NCI-H2107 treated with DMSO at 0.1 percent for 48 hours (cell line): Measurements from ENCODE around the gene FYCO1.
"Not testable (repeated sequence)": the region's sequence is repeated elsewhere in the genome, so short reads cannot be mapped to it uniquely, and the experiment has no call there.

Experiments
- DNase-seq: peaks from one replicate; lab custom pipeline; 2025; ENCODE audit not compliant: unreplicated experiment; lab: John Stamatoyannopoulos, UW

The FYCO1 gene

DNA sequence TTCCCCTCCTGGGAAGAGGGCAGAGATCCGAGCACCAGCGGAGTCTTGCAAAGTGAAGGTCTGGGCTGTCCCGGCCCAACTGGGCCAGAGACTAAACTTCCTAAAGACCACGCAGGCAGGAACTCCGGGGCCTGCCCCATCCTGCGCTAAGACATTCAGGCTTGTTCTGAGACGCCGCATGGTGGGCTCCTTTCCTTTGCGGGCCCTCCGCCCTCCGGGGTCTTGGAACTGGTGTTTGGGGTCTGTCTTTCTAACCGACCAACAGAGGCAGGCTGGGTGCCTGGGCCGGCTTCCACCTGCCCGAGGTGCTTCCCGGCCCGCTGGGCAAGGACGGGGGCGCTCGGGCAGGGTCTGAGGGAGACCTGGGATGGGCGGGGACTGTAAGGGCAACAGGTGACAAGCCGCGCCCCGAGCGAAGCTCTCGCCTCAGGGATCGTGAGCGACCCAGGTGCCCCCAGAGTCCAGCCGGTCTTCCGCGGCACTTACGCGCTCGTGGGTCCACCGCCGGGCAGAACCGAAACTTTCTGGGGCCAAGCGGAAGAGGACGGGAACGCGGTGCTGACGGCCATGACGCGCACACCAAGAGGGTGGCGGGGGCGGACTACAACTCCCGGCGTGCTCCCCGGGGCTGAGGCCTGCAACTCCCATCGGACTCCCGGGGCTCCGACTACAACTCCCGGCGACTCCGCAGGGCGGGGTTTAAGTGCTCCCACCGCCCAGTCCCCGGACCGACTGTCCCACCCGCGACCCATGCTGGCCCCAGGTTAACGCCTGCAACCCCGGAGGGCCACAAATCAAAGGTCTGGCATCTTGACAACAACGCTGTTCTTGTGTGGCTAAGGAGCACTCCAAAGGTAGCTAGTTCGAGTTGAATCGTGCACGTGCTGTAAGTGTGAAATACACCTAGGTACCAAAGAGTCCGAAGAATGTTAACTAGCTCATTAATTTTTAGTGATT lies at the start of gene FYCO1:
FYCO1 (minus strand) TSS at position 589 of the 957 bp plus-strand sequence. CDS start 10,914 bp downstream, outside the sequence.
- no peak for DNase-seq

DNA sequence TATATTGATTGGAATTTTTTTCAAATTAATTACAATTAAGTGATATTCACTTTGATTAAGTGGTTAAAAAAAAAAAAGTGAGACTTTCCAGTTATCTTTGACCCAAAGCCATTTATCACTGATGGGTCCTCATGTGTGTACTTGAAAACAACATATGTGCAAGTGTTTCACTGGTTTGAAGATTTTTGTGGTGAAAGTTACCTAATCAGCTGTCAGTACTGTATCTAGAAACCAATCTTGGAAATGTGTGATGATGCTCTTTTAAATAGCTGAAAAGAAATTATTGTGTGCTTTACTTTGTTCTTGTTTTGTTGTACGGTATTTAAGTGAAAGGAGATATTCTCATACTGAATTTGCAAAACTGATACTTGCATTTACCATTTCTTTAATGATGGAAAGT lies 43.3 kb upstream of the FYCO1 start:
- no peak for DNase-seq

DNA sequence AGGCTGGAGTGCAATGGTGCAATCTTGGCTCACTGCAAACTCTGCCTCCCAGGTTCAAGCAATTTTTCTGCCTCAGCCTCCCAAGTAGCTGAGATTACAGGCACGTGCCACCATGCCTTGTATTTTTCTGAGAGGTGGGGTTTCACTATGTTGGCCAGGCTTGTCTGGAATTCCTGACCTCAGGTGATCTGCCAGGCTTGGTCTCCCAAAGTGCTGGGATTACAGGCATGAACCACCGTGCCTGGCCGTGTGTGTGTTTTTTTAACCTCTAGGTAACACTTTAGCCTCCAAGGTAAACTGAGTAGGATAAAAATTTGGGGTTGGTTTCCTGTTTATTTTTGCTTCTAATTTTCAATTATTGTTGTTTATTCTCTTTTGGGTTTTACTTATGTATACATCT lies 42.4 kb upstream of the FYCO1 start:
- not testable (repeated sequence) for DNase-seq

DNA sequence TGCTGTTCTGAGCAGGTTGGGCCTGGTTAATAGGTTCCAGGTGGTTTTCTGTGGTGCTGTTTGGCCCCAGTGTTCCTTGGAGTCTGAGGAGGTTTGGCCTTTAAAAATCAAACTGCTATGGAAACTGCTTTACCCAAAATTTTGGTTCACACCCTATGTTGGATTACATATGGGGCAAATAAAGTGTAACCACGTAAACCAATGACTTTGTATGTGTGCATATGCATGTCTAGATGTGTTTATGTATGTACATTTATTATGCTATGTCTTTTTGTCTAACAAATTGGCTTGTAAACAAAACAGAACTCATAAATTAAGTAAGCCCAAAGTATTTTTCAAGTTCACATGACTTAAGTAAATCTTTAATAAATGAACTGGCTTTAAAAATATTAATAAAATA lies 40.6 kb upstream of the FYCO1 start:
- DNase-seq, result no peak

DNA sequence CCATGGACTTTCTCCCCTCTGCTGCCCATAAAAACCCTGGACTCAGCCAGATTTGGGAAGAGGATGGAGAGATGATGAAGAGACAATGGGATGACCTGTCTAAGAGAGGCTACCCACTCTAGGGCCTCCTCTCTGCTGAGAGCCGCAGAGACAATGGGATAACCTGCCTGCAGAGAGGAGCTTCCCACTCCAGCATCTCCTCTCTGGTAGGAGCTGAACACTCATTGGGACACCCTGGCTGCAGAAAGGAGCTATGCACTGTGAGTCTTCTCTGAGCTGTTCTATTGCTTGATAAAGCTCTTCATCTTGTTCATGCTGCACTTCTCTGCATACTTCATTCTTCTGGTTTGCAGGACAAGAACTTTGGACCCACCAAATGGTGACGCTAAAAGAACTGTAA lies 36.1 kb upstream of the FYCO1 start:
- DNase-seq, result no peak

DNA sequence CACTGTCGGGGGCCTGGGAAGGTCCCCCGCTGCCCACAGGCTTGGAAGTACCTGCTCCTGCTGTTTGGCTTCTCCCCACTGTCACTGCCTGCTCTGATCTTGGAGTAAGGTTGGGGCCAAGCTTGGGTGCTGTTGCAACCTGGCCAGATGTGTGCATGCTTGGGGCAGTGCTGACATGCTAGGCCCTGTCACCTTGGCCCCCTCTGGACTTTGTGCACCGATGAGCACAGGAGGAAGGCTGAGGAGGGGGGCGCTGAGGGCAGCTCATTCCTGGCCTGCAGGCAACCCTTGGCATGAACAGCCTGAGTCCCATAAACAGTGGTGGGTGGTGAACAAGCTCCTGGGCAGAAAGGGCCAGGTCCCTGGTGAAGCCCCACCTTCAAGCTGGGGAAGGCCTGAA lies 35.6 kb upstream of the FYCO1 start:
- DNase-seq, result no peak

DNA sequence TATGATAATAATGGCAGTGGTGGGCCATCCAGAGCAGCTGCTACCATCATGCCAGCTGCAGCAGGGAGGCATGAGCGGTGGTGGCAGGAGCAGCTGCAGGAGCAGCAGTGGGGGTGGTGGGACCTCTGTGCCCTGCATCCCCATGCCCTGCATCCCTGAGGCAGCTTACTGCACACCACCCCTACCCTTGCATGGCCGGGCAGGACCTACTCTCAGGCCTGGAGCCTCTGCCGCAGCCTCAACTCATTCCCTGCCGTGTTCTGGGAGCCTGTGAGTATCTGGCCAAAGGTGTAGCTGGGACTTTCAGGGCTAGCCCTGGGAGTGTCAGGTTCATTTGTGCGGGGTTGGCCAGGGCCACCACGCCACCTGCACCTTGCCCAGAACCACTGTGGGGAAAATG lies 35.0 kb upstream of the FYCO1 start:
- DNase-seq, result no peak

DNA sequence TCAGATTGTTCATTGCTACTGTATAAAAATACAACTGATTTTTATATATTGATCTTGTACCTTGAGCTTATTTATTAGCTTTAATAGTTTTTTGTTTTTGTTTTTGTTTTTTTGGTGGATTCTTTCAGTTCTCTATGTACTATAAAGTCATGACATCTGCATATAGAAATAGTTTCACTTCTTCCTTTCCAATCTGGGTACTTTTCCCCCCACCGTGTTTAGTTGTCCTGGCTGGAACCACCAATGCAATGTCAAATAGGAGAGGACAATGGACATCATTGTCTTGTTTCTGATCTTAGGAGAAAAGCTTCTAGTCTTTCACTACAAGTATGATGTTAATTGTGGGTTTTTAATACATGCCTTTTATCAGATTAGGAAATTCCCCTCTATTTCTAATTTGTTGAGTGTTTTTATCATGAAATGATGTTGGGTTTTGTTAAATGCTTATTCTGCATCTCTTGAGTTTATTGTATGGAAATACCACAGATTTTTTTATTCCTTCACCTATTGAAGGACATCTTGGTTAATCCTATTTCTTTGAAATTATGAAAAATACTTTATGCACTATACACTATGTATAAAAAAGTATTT lies 34.4 kb upstream of the FYCO1 start:
- DNase-seq, result no peak

DNA sequence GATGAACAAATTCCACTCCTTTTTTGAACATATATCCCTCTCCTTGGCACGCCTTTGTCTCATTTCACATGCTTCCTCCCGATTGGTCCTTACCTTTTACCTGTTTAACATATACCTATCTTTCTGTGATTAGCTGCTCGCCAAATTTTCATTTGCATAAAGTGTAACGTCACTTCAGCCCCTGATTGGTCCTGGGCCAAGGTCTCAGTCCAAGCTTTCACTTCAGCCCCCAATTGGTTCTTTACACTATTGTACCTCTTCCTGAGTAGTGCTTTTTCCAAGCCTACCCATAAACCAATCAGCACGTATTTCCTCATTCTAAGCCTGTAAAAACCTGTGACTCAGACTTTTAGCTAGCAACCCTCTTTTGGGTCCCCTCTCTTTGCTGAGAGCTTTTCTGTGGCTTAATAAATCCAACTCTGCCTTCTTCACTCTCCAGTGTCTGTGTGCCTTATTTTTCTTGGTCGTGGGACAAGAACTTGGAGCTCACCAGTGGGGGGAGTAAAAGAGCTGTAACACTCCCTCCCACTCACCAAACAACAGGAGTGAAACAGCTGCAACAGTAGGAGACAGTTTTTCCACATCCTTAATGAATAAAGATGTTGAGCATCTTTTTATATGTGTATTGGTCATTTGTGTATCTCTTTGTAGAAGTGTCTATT lies 32.2 kb upstream of the FYCO1 start:
- no peak for DNase-seq

DNA sequence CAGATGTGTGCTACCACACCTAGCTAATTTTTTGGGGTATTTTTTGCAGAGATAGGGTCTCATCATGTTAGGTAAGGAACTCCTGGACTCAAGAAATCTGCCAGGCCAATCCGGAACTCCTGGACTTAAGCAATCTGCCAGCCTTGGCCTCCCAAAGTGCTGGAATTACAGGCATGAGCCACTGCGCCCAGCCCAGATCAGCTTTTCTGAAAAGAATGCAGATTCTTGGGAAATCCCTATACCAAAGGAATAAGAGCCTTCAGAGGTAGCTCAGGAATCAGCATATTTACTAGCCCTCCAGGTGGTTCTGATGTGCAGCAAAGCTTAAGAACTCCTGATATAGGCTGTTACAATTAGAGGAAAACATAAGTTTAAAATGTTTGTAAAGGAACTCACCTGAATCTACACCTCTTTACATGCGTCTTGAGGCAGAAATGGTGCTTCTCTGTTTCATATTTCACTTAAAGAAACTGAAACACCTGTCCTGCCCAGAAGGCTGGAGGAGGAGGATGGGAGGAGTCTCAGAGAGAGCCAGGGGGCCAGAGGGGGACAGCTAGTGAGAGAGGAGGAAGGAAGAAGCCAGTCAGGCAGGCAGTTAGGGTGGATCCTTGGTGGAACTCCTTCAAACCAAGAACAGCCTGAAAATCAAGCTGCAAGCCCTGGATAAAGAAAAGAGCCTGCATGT lies 31.5 kb upstream of the FYCO1 start, which contains the start of gene XCR1:
XCR1 (minus strand) TSS at position 463 of the 685 bp plus-strand sequence. CDS start 5,536 bp downstream, outside the sequence.
- no peak for DNase-seq

DNA sequence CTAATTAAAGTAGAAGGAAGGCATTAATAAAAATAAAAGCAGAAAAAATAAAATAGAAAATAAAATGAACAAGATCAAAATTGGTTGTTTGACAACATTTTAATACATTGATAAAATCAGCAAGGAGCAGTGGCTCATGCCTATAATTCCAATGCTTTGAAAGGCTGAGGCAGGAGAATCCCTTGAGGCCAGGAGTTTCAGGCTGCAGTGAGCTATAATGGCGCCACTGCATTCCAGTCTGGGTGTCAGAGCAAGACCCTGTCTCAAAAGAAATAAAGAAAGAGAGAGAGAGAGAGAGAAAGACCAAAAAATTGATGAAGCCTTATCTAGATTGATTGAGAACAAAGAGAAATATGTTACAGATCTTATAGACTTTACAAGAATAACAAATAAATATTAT lies 29.5 kb upstream of the FYCO1 start:
- DNase-seq, result no peak

DNA sequence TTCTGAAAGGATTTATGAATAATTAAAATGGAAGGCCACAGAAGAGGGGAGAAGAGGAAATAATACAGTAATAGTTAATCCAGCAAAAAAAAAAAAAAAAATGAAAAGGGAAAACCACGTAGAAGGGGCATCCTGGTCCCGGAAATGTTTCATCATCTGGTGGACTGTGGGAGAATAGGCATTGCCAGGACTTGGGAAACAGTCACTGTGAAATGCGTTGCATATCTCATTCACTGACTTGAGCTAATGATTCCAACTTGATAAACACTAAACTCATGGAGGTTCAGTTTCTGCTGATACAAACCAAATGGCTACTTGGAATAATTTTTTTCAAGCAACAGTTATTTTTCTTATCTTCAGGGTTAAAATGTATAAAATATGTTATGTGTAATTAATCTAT lies 28.5 kb upstream of the FYCO1 start:
- DNase-seq, result no peak

DNA sequence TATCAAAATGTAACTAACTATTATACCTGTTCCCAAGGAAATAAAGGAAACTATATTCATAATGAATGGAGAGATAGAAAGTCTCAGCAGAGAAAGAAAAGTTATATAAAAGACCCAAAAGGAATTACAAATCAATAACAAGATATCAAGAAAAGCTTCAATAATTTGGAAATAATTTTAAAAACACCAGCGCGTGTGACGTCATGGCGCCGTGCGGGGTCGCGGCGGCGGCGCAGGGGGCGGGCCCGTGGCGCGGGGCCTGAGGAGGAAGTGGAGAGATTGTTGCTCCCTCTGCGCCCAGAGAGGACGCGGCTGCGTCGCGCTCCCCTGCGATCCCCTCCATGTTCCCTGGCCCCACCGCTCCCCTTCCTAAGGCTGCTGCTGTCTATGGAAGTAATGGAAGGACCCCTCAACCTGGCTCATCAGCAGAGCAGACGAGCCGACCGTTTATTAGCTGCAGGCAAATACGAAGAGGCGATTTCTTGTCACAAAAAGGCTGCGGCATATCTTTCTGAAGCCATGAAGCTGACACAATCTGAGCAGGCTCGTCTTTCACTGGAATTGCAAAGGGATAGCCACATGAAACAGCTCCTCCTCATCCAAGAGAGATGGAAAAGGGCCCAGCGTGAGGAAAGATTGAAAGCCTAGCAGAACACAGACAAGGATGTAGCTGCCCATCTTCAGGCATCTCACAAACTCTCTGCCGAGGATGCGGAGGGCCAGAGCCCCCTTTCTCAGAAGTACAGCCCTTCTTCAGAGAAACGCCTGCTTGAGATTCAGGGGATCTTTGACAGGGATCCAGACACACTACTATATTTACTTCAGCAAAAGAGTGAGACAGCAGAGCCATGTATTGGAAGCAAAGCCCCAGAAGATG lies 27.5 kb upstream of the FYCO1 start:
- DNase-seq, result no peak

DNA sequence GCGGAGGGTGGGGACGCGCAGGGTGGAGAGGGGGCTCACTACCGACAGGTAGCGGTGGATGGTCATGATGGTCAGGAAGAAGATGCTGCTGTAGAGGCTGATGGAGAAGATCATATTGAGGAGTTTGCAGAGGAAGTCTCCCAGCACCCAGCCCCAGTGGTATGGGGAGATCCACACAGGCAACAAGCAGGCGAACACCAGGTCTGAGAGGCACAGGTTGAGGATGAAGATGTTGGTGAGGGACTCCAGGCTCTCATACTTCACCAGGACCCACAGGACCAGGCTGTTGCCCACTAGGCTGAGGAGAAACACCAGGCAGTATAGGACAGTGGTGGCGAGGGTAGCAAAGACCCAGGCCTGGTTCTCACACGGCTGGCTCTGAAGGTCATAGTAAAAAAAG lies 25.9 kb upstream of the FYCO1 start:
- no peak for DNase-seq

DNA sequence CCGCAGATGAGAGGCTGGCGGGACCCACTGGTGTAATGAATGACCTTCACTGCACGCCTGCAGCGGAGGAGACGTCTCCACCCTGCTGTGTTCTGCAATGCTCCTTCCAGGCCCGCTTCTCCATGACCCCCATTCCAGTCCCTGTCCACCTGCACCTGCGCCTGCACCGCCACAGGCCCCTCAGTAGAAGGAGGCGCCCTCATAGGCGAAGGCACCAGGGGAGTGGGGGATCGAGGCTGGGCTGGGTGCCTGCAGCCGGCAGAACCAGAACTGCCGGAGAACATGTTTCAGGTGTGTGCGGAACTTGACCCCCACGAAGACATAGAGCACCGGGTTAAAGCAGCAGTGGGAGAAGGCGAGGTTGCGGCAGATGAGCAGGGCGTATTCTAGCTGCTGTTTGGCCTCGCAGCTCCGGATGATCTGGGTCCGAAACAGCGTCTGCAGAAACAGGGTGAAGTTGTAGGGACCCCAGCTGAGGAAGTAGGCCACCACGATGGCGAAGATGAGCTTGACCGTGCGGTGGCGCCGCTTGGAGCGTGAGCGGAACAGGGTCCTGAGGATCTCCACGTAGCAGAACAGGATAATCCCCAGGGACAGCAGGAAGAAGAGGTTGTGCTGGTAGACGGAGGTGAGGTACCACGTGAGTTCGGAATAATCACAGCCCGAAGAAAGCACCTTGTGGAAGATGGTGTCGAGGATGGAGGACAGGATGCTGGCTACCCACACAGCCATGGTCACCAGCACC lies 25.3 kb upstream of the FYCO1 start:
- no peak for DNase-seq

DNA sequence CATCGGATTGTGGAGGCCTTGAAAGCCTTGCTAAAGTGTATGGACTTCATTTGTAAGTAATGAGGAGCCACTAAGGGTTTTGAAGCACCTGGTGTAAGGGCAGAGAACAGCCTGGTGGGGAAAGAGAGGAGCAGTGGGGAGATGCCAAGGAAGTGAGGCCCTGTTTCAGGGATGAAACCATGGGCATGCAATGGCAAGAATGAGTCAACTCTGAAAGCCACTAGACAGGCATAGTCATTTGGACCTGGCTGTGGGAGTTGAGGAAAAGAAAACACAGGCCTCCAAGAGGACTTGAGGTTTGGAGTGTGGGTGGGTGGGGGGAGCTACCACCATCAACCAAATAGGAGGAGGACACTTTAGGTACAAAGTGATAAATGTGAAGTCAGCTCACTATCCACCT lies 24.1 kb upstream of the FYCO1 start:
- no peak for DNase-seq

DNA sequence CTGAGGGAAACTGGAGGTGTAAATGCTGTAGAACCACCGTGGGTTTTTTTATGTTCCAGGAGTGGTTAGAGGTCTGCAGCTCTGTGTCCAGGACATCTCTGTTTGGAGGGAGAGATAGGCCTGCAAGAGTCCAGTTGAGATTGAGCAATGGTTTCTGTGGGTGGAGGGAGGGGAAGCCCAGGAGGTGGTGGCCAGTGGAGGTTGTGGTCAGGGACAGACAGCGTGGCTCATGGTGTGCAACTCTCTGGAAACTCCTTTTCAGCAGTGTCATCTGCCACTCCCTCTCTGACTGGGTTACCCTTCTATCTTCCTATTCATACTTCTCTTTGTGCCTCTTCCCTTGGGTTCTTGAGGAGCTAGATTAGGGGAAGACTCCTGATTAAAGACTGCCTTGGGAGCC lies 22.1 kb upstream of the FYCO1 start:
- DNase-seq, result no peak

DNA sequence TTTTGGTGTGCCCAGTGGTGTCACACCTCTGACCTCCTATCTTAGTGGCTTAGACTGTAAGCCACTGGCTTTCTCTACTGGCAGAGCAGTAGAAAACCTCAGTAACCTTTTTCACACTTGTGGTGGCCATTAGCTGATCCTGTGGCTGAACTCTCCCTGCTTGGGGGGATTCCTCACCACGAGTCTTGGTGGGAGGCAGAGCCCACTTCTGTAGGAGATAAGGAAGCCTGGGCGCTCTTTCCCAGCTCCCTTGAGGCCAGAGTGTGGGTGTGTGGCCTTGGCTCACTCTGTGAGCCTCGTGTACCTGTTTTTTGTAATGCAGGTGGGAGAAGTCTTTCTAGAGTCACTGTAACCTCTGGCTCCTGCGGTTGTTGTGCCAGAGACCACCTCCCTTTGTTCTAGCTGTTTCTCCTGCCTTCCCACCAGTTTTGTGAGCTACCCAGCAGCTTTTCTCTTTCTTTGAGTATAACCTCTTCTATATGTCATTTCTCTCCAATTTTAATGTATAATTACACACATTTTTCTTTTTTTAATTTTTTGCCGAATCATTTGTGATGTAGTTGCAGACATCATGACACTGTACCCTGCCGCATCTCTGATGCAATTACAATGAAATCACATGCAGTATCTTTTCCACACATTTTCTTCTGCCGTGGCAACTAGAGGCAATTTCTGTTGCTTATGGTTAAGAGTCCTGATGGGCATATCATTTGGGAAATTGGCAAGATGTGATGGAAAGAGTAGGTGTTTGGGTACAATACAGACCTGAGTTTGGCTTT lies 17.9 kb upstream of the FYCO1 start:
- no peak for DNase-seq

DNA sequence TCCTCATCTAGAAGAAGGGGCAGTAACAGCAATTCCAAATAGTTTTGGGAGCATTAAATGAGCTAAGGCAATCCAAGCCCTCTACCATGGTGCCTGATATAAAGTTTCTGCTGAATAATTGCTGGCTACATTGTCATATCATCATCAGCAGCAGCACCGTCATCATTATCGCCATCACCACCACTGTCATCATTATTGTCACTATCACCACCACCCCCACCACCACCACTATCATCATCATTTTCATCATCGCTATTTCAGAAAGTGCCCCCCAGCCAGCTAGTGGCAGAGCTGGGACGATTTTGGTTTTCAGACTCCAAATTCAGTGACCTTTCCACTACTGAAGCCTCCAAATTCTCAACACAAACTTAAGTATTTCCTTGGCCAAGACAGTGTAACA lies 16.6 kb upstream of the FYCO1 start:
- no peak for DNase-seq
